Heart left ventricle (tissue), 16 donors: ENCODE measurements around the gene FSTL5. TPM values are rescaled to one million over a fixed set of nuclear protein-coding genes. Genes with fewer than 3 reads are reported as not detected.

Experiments used
- ATAC-seq, 4 donors: fragments of 200-7000 bp; cut with Tn5 transposase; one replicate each; pipeline ENCODE4 v1.9.1; 2020 to 2022; ENCODE audit warnings: moderate library complexity in 4 of 4, mild to moderate bottlenecking in 3 of 4, moderate number of reproducible peaks in 1 of 4
- DNase-seq, 5 donors: peaks; one replicate each; pipeline ENCODE4 v3.0.0-alpha.2; 2020
- H3K27ac ChIP-seq, 12 donors: fragments of 200-600 bp; sonication (generic) in 4 of 12; one replicate each; pipeline versions ENCODE4 v1.5.0 to v1.8.0; 2016 to 2022; ENCODE audit warnings: mild to moderate bottlenecking in 2 of 12
- H3K27me3 ChIP-seq, 9 donors: fragments of 200-600 bp; sonication (generic) in 2 of 9; one replicate each; pipeline versions ENCODE4 v1.5.1 to v1.8.0; 2016 to 2022; ENCODE audit warnings: mild to moderate bottlenecking in 3 of 9
- H3K36me3 ChIP-seq, 9 donors: fragments of 200-600 bp; sonication (generic) in 2 of 9; one replicate each; pipeline versions ENCODE4 v1.5.0 to v1.8.0; 2018 to 2022; ENCODE audit warnings: mild to moderate bottlenecking in 2 of 9
- H3K4me1 ChIP-seq, 12 donors: fragments of 200-600 bp; sonication (generic) in 4 of 12; one replicate each; pipeline versions ENCODE4 v1.5.0 to v1.8.0; 2016 to 2022; ENCODE audit warnings: mild to moderate bottlenecking in 3 of 12
- H3K4me3 ChIP-seq, 12 donors: fragments of 200-600 bp; sonication (generic) in 4 of 12; one replicate each; pipeline versions ENCODE4 v1.5.0 to v1.8.0; 2017 to 2022; ENCODE audit warnings: mild to moderate bottlenecking in 9 of 12, moderate library complexity in 4 of 12
- H3K9me3 ChIP-seq, 12 donors: fragments of 200-600 bp; sonication (generic) in 4 of 12; one replicate each; pipeline versions ENCODE4 v1.5.0 to v1.8.0; 2016 to 2022; ENCODE audit warnings: mild to moderate bottlenecking in 1 of 12
- POLR2A ChIP-seq, 2 donors: fragments of 450-650 bp; IDR thresholded peaks; one replicate each; pipeline ENCODE4 v1.6.1; 2017; ENCODE audit warnings: antibody characterized with exemption in 2 of 2, mild to moderate bottlenecking in 2 of 2, moderate library complexity in 2 of 2
- WGBS, 4 donors: extraction: QIAGEN DNeasy Blood & Tissue Kit in 2 of 4; methylation state at CpG; one replicate each; pipeline versions ENCODE4 v1.1.5 to v1.1.7; 2013 to 2018; 5-methylcytosine and 5-hydroxymethylcytosine counted together
- intact Hi-C, 10 donors: fragments of 100-400 bp; cut with DNase I; formaldehyde crosslinking; loops; one replicate each; pipeline versions ENCODE4 v1.11.1 to v1.14.2; 2022
- polyA plus RNA-seq, 2 donors: library from polyadenylated mRNA; stranded (reverse); fragments of 200-250 nt; gene quantifications; one replicate each; pipeline ENCODE4 v1.2.3, GENCODE V29; 2013
- total RNA-seq, 9 donors: library from RNA; depleted of rRNA in 2 of 9; stranded (reverse); fragments of >200 nt in 2 of 9; fragmentation: NEBNext Ultra II Directional in 3 of 9; extraction: Animal tissue kit (Norgen Biotek cat#: 25700) in 3 of 9; gene quantifications; one replicate each; pipeline versions ENCODE4 v1.1.0 to v1.2.4, GENCODE V29; 2016 to 2023
- TF ChIP-seq, protein P1 (sequence below), 12 donors: fragments of 200-600 bp; sonication (generic) in 4 of 12; IDR thresholded peaks; one replicate each; pipeline versions ENCODE4 v1.5.0 to v1.8.0; 2018 to 2022; ENCODE audit warnings: antibody characterized with exemption in 12 of 12, mild to moderate bottlenecking in 5 of 12
- donor health status: ischemic (EF 13 %, LVEDD 7.1; RV severe dilation, severe dysfunction).
- donor health status: healthy with polysubstance abuse.
- donor health status: DM: no; HTN: yes; CAD: no.
- donor health status: DM: no; HTN: no; CAD: no.
- donor health status: ischemic (EF 25% LVEDD 6.9; RV normal size, moderate dysfunction).
- donor health status: ischemic (EF 25% LVEDD 5.7; RV mildly dilated, moderate dysfunction).
- donor health status: healthy.
- donor health status: DM: yes; HTN: yes; CAD: no.
- donor health status: ischemic (EF 35%, LVEDD 5.7; RV mildly dilated, moderate dysfunction).
- donor health status: nonischemic (EF 11% LVEDD 7.7; RV severe dilation, severe dysfunction).
- donor health status: DM: yes; HTN: yes; CAD: no.
- donor health status: PGD.
- donor health status: ischemic (EF 29% LVEDD 5.4; RV normal size, mild dysfunction).
- donor health status: nonischemic (EF 23%, LVEDD 6.1; RV moderate dilation, normal function).

FSTL5 gene
- total and polyA plus RNA-seq, 11 donors, result not detected

DNA sequence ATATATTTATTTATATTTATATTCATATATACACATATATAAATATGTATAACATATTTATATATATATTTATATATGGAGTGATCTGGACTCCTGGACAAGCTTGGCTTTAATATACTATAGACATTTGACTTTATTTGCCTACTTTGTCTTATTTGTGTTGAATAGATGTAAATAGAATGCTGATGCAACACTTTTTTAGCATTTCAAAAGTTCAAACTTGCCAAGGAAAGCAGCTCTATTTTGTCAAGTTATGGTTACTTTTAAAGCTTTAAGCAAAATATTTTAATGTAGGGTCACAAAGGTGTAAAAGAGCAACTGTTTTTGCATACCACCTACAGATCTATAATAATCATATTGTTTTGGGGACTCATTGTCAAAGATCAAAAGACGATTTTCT, 61.1 kb downstream of the FSTL5 start:
- Histone ChIP-seq H3K27me3 (no peaks in the 10 kb centered on the region), H3K27ac (no peak overlapping the region), H3K4me1 (no peaks in the 10 kb centered on the region), H3K9me3 (peaks cover 0 to 10% (median 0%) of the 10 kb centered on the region in 12 donors), H3K36me3 (no peaks in the 10 kb centered on the region), H3K4me3 (no peak overlapping the region)
- intact Hi-C loops, result no loop called here
- no peak for TF ChIP-seq POLR2A (IDR thresholded peaks at IDR 0.05)
- TF ChIP-seq, protein P1, sequence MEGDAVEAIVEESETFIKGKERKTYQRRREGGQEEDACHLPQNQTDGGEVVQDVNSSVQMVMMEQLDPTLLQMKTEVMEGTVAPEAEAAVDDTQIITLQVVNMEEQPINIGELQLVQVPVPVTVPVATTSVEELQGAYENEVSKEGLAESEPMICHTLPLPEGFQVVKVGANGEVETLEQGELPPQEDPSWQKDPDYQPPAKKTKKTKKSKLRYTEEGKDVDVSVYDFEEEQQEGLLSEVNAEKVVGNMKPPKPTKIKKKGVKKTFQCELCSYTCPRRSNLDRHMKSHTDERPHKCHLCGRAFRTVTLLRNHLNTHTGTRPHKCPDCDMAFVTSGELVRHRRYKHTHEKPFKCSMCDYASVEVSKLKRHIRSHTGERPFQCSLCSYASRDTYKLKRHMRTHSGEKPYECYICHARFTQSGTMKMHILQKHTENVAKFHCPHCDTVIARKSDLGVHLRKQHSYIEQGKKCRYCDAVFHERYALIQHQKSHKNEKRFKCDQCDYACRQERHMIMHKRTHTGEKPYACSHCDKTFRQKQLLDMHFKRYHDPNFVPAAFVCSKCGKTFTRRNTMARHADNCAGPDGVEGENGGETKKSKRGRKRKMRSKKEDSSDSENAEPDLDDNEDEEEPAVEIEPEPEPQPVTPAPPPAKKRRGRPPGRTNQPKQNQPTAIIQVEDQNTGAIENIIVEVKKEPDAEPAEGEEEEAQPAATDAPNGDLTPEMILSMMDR (IDR thresholded peaks at IDR 0.05), result no peak
- 56 to 74% (median 70%) methylated on average over 1 of the region's 1 CpG for WGBS, 4 donors
- ATAC-seq, result no peak
- no peak for DNase-seq

DNA sequence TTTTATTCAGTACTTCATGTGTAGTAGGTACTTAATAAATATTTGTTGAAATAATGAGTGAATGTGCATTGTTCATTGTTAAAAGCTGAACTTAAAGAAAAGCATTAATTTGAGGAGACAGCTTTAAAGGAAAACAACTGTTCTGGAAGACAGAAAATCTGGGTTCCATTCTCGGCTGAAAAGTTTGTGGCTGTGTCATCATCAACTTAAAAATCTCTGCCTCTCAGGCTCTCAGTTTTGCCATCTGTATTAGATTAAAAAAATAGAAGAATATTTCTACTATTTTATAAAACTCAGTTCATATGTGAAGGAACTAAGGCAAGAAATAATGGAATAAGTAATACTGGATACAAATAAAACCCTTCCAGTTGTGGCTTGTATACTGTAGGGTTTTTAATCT, 62.5 kb downstream of the FSTL5 start:
- H3K4me3 ChIP-seq, result no peak overlapping the region
- TF ChIP-seq, protein P1 (IDR thresholded peaks at IDR 0.05), result no peak
- TF ChIP-seq POLR2A (IDR thresholded peaks at IDR 0.05), result no peak
- H3K9me3 ChIP-seq, result peaks cover 0 to 10% (median 0%) of the 10 kb centered on the region in 12 donors
- ATAC-seq (no peak), DNase-seq (no peak)
- no peak overlapping the region for H3K27ac ChIP-seq
- H3K36me3 ChIP-seq, result no peaks in the 10 kb centered on the region
- 44 to 80% (median 76%) methylated on average over 1 of the region's 1 CpG for WGBS, 4 donors
- no peaks in the 10 kb centered on the region for H3K27me3 ChIP-seq
- intact Hi-C loops, result no loop called here
- no peaks in the 10 kb centered on the region for H3K4me1 ChIP-seq

DNA sequence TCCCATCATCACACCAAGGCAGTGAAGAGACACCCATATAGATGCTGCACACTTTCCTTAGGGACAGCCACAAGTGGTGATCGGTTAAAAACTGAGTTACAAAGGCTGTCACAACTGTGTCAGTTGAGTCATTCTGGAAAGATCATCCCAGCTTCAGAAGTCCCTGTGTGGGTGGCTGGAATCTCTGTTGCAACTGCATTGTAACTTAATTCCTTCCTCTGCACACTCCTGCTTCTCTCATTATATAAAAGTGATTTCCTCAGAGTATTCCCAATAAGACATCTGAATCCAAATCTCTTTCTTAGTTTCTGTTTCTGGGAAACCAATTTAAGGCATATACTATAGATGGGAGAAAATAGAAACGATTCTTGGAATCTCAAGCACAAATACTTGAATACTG, 88.1 kb downstream of the FSTL5 start:
- ATAC-seq, result no peak
- intact Hi-C loops, result no loop called here
- H3K36me3 ChIP-seq, result no peaks in the 10 kb centered on the region
- H3K4me1 ChIP-seq, result no peaks in the 10 kb centered on the region
- 42 to 52% (median 46%) methylated on average over 2 of the region's 2 CpGs for WGBS, 4 donors
- no peaks in the 10 kb centered on the region for H3K27me3 ChIP-seq
- DNase-seq, result no peak
- no peak overlapping the region for H3K27ac ChIP-seq
- H3K9me3 ChIP-seq, result peaks cover 0 to 1% (median 0%) of the 10 kb centered on the region in 12 donors
- H3K4me3 ChIP-seq, result no peak overlapping the region
- TF ChIP-seq POLR2A (IDR thresholded peaks at IDR 0.05), result no peak
- TF ChIP-seq, protein P1 (IDR thresholded peaks at IDR 0.05), result no peak

DNA sequence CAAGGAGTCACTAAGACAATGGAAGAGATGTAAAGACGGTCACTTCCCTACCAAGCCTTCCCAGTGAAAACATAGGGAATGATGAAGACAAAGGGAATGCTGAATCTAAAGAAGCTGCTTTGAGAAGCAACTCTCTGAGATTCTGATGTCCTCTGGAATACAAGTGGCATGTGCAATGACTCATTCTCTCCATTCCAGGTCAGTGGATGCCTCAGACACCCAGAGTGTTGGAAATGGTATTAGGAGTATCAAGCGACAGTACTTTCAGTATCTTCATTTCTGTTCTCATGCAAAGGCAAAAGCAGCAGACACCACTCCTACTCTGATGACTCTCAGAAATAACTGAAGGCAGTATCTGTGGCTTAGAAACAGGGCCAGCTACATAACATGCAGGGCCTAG, 102.6 kb downstream of the FSTL5 start:
- Histone ChIP-seq H3K36me3 (no peaks in the 10 kb centered on the region), H3K4me1 (peaks cover 0 to 5% (median 0%) of the 10 kb centered on the region in 12 donors), H3K27ac (no peak overlapping the region), H3K9me3 (peaks cover 0 to 9% (median 0%) of the 10 kb centered on the region in 12 donors), H3K4me3 (no peak overlapping the region), H3K27me3 (no peaks in the 10 kb centered on the region)
- no peak for TF ChIP-seq POLR2A (IDR thresholded peaks at IDR 0.05)
- TF ChIP-seq, protein P1 (IDR thresholded peaks at IDR 0.05), result no peak
- ATAC-seq (peak in 3 of 4 donors; percentile 20 to 51 (median 49)), DNase-seq (no peak)
- whole genome bisulfite sequencing, 4 donors, result 41 to 62% (median 57%) methylated on average over 2 of the region's 2 CpGs
- intact Hi-C loops, result no loop called here
